Measurements from ENCODE around the gene SNAPC5.
"Not testable (repeated sequence)": the region's sequence is repeated elsewhere in the genome, so short reads cannot be mapped to it uniquely, and the experiment has no call there.

SNAPC5 gene

GRCh38 chr15:66503780-66504562, 6.4 kb upstream of the SNAPC5 start:
- peak overlapping the region; percentile 66 for H3K4me3 ChIP-seq (ENCODE audit: low read depth, low read length)
- TF ChIP-seq, protein P1, sequence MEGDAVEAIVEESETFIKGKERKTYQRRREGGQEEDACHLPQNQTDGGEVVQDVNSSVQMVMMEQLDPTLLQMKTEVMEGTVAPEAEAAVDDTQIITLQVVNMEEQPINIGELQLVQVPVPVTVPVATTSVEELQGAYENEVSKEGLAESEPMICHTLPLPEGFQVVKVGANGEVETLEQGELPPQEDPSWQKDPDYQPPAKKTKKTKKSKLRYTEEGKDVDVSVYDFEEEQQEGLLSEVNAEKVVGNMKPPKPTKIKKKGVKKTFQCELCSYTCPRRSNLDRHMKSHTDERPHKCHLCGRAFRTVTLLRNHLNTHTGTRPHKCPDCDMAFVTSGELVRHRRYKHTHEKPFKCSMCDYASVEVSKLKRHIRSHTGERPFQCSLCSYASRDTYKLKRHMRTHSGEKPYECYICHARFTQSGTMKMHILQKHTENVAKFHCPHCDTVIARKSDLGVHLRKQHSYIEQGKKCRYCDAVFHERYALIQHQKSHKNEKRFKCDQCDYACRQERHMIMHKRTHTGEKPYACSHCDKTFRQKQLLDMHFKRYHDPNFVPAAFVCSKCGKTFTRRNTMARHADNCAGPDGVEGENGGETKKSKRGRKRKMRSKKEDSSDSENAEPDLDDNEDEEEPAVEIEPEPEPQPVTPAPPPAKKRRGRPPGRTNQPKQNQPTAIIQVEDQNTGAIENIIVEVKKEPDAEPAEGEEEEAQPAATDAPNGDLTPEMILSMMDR (IDR thresholded peaks at IDR 0.05; ENCODE audit: low read depth, low read length, missing control alignments), result no peak
- no peak for DNase-seq (ENCODE audit: low read depth)
- in situ Hi-C loops (cut with HindIII; ENCODE audit: low sequenced_read_pairs), result loop anchor here (5.0 kb wide), 1 partner anchor 73 kb away; no protein-coding TSS in a partner anchor

- DNase-seq (ENCODE audit: low read depth), result not testable (repeated sequence)
- in situ Hi-C loops (cut with HindIII; ENCODE audit: low sequenced_read_pairs), result loop anchor here (5.0 kb wide), 1 partner anchor 74 kb away; no protein-coding TSS in a partner anchor
- peak overlapping the region; percentile 66 for H3K4me3 ChIP-seq (ENCODE audit: low read depth, low read length)
Observed at GRCh38 chr15:66503041-66503648, 5.6 kb upstream of the SNAPC5 start.

DNA sequence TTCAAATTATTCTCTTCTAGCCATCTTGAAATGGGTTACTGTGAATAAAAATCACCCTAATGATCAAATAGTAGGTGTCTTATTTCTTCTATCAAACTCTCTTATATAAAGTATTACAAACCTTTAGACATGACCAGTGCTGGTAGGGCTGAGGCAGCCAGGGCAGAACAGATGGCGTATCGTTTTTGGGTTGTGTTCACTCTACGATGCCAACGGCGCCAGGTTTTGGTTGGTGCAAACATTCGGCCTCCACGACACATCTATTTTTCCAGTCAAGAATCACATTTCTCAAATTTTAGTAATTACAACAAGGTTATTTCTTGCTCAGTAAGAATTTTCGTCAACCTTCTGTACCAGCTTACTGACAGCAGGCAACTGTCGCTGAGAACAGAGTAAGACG, 4.9 kb upstream of the SNAPC5 start:
- TF ChIP-seq, protein P1 (IDR thresholded peaks at IDR 0.05; ENCODE audit: low read depth, low read length, missing control alignments), result no peak
- H3K4me3 ChIP-seq (ENCODE audit: low read depth, low read length), result peak overlapping the region; percentile 66
- no peak for DNase-seq (ENCODE audit: low read depth)
- in situ Hi-C loops (cut with HindIII; ENCODE audit: low sequenced_read_pairs), result loop anchor here (5.0 kb wide), 1 partner anchor 75 kb away; no protein-coding TSS in a partner anchor

- not testable (repeated sequence) for H3K4me3 ChIP-seq (ENCODE audit: low read depth, low read length); DNase-seq (ENCODE audit: low read depth)
- in situ Hi-C loops (cut with HindIII; ENCODE audit: low sequenced_read_pairs), result loop anchor here (5.0 kb wide), 1 partner anchor 77 kb away; no protein-coding TSS in a partner anchor
Observed at GRCh38 chr15:66500346-66500745, 2.8 kb upstream of the SNAPC5 start.

DNA sequence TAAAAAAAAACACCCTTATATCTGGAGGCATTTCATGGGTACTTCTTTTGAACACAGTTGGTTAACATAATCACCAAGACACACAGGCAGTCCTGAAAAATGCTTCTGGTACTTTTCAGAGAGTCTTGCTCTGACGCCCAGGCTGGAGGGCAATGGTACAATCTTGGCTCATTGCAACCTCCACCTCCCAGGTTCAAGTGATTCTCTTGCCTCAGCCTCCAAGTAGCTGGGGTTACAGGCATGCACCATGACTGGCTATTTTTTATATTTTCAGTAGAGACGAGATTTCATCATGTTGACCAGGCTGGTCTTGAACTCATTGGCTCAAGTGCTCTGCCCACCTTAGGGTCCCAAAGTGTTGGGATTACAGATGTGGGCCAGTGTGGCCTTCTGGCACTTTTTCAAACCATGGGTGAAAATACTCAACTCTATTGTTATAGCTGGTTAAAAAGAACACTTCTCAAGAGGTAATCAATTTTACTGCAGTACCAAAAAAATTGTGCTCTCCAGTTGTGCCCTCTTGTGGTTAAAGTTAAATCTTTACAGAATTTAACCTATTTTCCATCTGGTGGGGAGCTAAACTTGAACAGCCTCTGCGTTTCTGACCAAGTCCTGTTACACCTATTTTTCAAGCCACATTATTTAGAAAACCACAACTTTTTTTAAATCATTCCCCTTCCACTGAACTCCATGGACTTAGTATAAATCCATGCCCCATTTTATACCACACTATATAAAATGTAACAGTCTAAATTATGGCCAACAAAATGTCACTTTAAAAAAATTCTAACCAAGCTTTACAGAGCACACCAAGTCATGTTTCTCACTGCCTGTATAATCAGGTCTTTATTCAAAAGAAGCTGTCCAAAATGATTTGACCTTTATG, 1.2 kb upstream of the SNAPC5 start:
- in situ Hi-C loops (cut with HindIII; ENCODE audit: low sequenced_read_pairs), result no loop called here
- TF ChIP-seq, protein P1 (IDR thresholded peaks at IDR 0.05; ENCODE audit: low read depth, low read length, missing control alignments), result peak; percentile 14
- no peak overlapping the region for H3K4me3 ChIP-seq (ENCODE audit: low read depth, low read length)
- no peak for DNase-seq (ENCODE audit: low read depth)

DNA sequence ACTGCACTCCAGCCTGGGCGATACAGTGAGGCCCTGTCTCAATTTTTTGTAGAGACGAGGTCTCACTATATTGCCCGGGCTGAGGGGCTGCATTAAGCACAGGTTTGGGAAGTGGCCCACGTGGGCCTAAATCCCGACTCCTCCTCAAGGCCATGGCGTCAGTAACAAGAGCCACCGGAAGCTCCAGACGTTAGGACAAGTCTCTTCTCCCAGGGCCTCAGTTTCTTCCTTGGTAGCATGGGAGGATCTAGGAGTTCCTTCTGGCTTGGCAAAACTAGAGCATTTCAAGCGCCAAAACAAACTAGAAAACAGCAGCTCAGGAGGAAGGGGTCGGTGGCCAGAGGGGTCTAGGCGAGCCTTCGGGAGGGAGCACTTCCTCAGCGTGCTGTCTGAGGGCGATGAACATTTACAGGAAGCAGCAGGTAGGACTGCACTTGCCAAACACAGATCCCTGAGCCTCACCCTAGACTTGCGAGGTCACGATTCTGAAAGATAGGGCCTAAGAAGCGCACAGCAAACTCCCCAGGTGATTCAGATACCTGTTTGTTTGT, 536 bp downstream of the SNAPC5 start:
- DNase-seq (ENCODE audit: low read depth), result no peak
- H3K4me3 ChIP-seq (ENCODE audit: low read depth, low read length), result peak overlapping the region; percentile 90
- TF ChIP-seq, protein P1 (IDR thresholded peaks at IDR 0.05; ENCODE audit: low read depth, low read length, missing control alignments), result no peak
- in situ Hi-C loops (cut with HindIII; ENCODE audit: low sequenced_read_pairs), result no loop called here

DNA sequence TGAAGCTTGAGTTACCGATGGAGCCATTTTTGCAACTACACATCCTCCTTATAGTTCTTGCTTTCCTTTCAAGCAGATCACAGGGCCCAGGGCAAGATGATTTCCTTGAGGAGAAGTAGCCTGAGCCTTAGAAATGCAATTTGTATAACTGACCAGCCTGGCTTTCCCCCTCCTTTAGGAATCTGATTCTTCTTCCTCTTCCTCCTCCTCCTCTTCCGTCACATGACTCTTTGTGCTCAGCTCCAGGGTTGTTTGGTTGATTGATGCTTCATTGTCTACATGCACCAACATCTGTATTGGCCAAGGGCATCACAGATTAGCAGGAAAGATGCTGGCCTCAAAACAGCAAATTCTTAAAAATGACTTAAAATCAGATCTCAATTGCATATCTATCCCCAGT, 3.3 kb downstream of the SNAPC5 start:
- TF ChIP-seq, protein P1 (IDR thresholded peaks at IDR 0.05; ENCODE audit: low read depth, low read length, missing control alignments), result no peak
- H3K4me3 ChIP-seq (ENCODE audit: low read depth, low read length), result no peak overlapping the region
- DNase-seq (ENCODE audit: low read depth), result no peak
- in situ Hi-C loops (cut with HindIII; ENCODE audit: low sequenced_read_pairs), result no loop called here
